Fibroblast of skin of abdomen (primary cell): ENCODE measurements around the gene ZNF24. TPM values are rescaled to one million over a fixed set of nuclear protein-coding genes. Genes with fewer than 3 reads are reported as not detected.

Source experiments
- DNase-seq: peaks from one replicate; pipeline ENCODE4 v3.0.0-alpha.2; 2013
- polyA plus RNA-seq, 2 experiments: library from polyadenylated mRNA; unstranded; fragments of 120-200 nt; gene quantifications; one replicate each; pipeline ENCODE4 v1.2.1, GENCODE V29; 2013; ENCODE audit not compliant: insufficient read length in 2 of 2

The ZNF24 gene
- polyA plus RNA-seq (2013, experiment 1 of 2; ENCODE audit: insufficient read length), result 21.5 TPM
- 20.5 TPM for polyA plus RNA-seq (2013, experiment 2 of 2; ENCODE audit: insufficient read length)

GRCh38 chr18:35343936-35344735, at the start of gene ZNF24:
Gene ZNF24, minus strand, starts transcription at chr18:35344420. Its CDS starts 3,770 bp downstream, at chr18:35340650.
- peak; percentile 93 for DNase-seq

GRCh38 chr18:35393716-35394115, 49.5 kb upstream of the ZNF24 start:
- DNase-seq, result no peak

- DNase-seq, result no peak
These were observed 48.2 kb upstream of the ZNF24 start for GRCh38 chr18:35392375-35392774.

GRCh38 chr18:35390951-35391700, 46.9 kb upstream of the ZNF24 start:
- no peak for DNase-seq

- DNase-seq, result peak; percentile 35
These were observed 44.9 kb upstream of the ZNF24 start for GRCh38 chr18:35389095-35389618.

- DNase-seq, result peak; percentile 24
These were observed 42.9 kb upstream of the ZNF24 start for GRCh38 chr18:35387152-35387571.

- peak; percentile 65 for DNase-seq
These were observed 42.4 kb upstream of the ZNF24 start for GRCh38 chr18:35386600-35387100.

- no peak for DNase-seq
These were observed 38.9 kb upstream of the ZNF24 start for GRCh38 chr18:35383136-35383535.

- no peak for DNase-seq
These were observed 35.2 kb upstream of the ZNF24 start for GRCh38 chr18:35379421-35379820.

- no peak for DNase-seq
These were observed 34.3 kb upstream of the ZNF24 start for GRCh38 chr18:35378574-35378896.

GRCh38 chr18:35377875-35378573, 33.8 kb upstream of the ZNF24 start:
- DNase-seq, result peak; percentile 21

GRCh38 chr18:35376742-35377695, 32.8 kb upstream of the ZNF24 start, which contains the start of gene ZNF396:
Gene ZNF396, minus strand, starts transcription at chr18:35377337. Its CDS starts 3,045 bp downstream, at chr18:35374292.
- DNase-seq, result peak; percentile 40

GRCh38 chr18:35376393-35376741, 32.1 kb upstream of the ZNF24 start:
- no peak for DNase-seq

GRCh38 chr18:35374708-35375107, 30.5 kb upstream of the ZNF24 start:
- no peak for DNase-seq

- peak; percentile 70 for DNase-seq
These were observed 27.4 kb upstream of the ZNF24 start for GRCh38 chr18:35371412-35372195.

GRCh38 chr18:35369126-35369525, 24.9 kb upstream of the ZNF24 start:
- DNase-seq, result peak; percentile 16

- DNase-seq, result no peak
These were observed 24.4 kb upstream of the ZNF24 start for GRCh38 chr18:35368595-35368994.

GRCh38 chr18:35362531-35362930, 18.3 kb upstream of the ZNF24 start:
- no peak for DNase-seq

- no peak for DNase-seq
These were observed 17.5 kb upstream of the ZNF24 start for GRCh38 chr18:35361570-35362321.

GRCh38 chr18:35355140-35355618, 11.0 kb upstream of the ZNF24 start:
- peak; percentile 78 for DNase-seq
